ENCODE measurements around the gene EFNA2. TPM values are rescaled to one million over a fixed set of nuclear protein-coding genes. Genes with fewer than 3 reads are reported as not detected.
"Not testable (repeated sequence)": the region's sequence is repeated elsewhere in the genome, so short reads cannot be mapped to it uniquely, and the experiment has no call there.

Gene EFNA2
- polyA plus RNA-seq, 1 experiment = not detected

DNA sequence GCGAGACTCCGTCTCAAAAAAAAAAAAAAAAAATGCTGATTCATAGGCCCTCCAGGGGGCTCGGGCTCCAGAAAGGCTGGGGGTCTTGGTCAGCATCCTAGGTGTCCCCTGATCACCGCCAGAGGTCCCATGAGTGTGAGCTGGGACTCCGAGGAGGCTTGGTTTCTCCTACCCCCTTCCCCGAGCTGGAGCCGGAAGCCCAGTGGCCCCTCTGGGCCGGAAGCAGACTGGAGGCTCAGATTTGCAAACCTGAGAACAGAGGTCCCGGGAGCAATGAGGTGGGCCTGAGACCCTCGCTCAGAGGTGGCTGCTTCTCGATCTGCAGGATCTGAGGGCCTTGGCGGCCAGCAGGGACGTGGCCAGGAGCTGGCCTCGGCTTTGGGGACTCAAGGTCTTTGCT lies 41.5 kb downstream of the EFNA2 start:
- TF ChIP-seq, protein P1, sequence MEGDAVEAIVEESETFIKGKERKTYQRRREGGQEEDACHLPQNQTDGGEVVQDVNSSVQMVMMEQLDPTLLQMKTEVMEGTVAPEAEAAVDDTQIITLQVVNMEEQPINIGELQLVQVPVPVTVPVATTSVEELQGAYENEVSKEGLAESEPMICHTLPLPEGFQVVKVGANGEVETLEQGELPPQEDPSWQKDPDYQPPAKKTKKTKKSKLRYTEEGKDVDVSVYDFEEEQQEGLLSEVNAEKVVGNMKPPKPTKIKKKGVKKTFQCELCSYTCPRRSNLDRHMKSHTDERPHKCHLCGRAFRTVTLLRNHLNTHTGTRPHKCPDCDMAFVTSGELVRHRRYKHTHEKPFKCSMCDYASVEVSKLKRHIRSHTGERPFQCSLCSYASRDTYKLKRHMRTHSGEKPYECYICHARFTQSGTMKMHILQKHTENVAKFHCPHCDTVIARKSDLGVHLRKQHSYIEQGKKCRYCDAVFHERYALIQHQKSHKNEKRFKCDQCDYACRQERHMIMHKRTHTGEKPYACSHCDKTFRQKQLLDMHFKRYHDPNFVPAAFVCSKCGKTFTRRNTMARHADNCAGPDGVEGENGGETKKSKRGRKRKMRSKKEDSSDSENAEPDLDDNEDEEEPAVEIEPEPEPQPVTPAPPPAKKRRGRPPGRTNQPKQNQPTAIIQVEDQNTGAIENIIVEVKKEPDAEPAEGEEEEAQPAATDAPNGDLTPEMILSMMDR (IDR thresholded peaks at IDR 0.05; ENCODE audit: low read depth, low read length) = no peak
- no peak for DNase-seq (ENCODE audit: low read depth, low spot score)
- CTCF ChIA-PET = interaction anchor here (0.7 kb wide), 1 partner anchor 33 kb away, joined by 6 read pairs; no protein-coding TSS in a partner anchor
- no peaks in the 10 kb centered on the region; the same call in 1 of the 2 replicates for H3K9me3 ChIP-seq (ENCODE audit: control insufficient read depth, insufficient read depth, low read length)
- POLR2A ChIA-PET = interaction anchor here (0.6 kb wide), 2 partner anchors 117 to 912 kb away, joined by 5 read pairs; no protein-coding TSS in a partner anchor
- no peak overlapping the region for H3K4me3 ChIP-seq (ENCODE audit: low read depth, low read length)
- H3K27me3 ChIP-seq (ENCODE audit: control insufficient read depth, insufficient read depth, low read length) = peaks cover 3% of the 10 kb centered on the region
- no peak overlapping the region for H3K27ac ChIP-seq (ENCODE audit: low read depth, low read length)

DNA sequence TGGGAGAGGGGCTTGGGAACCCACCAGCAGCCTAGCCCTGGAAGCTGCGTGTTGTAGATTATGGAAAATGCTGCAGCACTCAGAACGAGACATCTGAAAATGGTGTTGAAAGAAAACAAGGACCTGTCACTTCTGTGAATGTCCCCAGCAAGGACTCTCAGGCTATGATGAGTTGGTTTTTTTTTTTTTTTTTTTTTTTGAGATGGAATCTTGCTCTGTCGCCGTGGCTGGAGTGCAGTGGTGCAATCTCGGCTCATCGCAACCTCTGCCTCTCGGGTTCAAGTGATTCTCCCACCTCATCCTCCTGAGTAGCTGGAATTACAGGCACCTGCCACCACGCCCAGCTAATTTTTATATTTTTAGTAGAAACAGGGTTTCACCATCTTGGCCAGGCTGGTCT lies 46.5 kb downstream of the EFNA2 start:
- H3K27me3 ChIP-seq (ENCODE audit: control insufficient read depth, insufficient read depth, low read length); H3K9me3 ChIP-seq (ENCODE audit: control insufficient read depth, insufficient read depth, low read length); H3K27ac ChIP-seq (ENCODE audit: low read depth, low read length); H3K4me3 ChIP-seq (ENCODE audit: low read depth, low read length); DNase-seq (ENCODE audit: low read depth, low spot score); CTCF ChIA-PET; POLR2A ChIA-PET: not testable (repeated sequence)

DNA sequence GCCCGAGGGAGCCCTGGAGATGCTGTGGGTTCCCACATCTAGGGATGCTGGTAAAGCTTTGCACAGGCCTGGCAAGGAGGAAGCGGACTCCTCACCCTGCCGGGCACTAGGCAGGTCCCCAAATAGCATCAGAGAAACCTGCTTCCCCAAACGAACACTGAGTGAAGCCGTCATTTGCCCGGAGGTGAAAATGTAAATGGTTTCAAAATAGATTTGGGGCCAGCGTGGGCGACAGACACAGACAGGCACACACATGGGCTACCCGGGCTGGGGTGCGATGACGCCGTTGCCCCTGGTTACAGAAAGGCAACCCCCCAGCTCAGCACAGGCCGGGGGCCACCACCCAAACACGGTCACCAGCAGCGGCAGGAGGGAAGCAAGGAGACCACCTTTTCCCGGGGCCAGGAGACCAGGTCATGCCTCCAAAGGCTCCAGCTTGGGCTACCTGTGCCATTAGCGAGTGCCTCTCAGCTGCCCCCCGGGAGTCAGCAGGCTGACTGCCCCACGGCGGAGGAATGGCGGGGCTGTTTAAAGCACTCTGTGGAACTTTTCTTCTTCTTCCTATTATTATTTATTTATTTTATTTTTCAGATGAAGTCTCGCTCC lies 50.5 kb downstream of the EFNA2 start:
- ChIA-PET POLR2A (no interaction called here), CTCF (no interaction called here)
- no peaks in the 10 kb centered on the region; the same call in 1 of the 2 replicates for H3K9me3 ChIP-seq (ENCODE audit: control insufficient read depth, insufficient read depth, low read length)
- H3K27me3 ChIP-seq (ENCODE audit: control insufficient read depth, insufficient read depth, low read length) = peaks cover 5% of the 10 kb centered on the region
- H3K4me3 ChIP-seq (ENCODE audit: low read depth, low read length) = no peak overlapping the region
- TF ChIP-seq, protein P1 (IDR thresholded peaks at IDR 0.05; ENCODE audit: low read depth, low read length) = no peak
- no peak for DNase-seq (ENCODE audit: low read depth, low spot score)
- H3K27ac ChIP-seq (ENCODE audit: low read depth, low read length) = no peak overlapping the region

DNA sequence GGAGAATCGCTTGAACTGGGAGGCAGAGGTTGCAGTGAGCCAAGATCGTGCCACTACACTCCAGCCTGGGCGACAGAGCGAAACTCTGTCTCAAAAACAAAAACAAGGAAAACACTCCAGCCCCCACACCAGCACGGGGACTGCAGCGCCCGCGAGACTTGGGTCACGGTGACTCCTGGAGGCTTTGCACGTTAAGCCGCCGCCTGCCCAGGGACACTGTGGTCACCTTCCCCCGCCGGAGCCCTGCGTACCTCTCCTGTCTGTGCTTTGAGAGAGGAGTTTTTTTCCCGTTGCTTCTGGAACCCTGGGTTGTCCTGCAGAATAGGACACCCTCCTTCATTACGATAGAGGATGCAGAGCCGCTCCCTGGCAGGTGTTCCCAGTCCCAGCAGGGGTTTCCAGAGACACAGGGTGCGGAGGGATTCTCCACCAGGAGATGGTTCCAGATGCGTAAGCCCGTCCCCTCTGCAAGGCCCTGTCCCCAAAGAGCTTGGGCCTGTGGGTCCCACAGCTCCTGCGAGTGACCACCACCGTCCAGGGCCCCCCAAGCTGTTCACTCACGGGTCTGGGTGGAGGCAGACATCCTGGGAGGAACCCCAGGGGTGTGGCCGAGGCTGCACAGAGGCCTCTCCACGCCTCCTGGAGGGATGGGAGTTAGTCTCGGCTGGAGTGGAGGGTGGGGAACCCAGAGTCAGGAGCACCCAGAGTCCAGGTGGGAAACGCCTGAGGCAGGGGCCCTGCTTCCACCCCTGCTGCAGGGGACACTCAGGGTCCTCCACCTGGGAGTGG lies 55.2 kb downstream of the EFNA2 start:
- ChIA-PET POLR2A (no interaction called here), CTCF (no interaction called here)
- Histone ChIP-seq H3K9me3 (ENCODE audit: control insufficient read depth, insufficient read depth, low read length) (no peaks in the 10 kb centered on the region; the same call in 1 of the 2 replicates), H3K27ac (ENCODE audit: low read depth, low read length) (no peak overlapping the region), H3K27me3 (ENCODE audit: control insufficient read depth, insufficient read depth, low read length) (peaks cover 2% of the 10 kb centered on the region), H3K4me3 (ENCODE audit: low read depth, low read length) (no peak overlapping the region)
- TF ChIP-seq, protein P1 (IDR thresholded peaks at IDR 0.05; ENCODE audit: low read depth, low read length) = no peak
- DNase-seq (ENCODE audit: low read depth, low spot score) = no peak

DNA sequence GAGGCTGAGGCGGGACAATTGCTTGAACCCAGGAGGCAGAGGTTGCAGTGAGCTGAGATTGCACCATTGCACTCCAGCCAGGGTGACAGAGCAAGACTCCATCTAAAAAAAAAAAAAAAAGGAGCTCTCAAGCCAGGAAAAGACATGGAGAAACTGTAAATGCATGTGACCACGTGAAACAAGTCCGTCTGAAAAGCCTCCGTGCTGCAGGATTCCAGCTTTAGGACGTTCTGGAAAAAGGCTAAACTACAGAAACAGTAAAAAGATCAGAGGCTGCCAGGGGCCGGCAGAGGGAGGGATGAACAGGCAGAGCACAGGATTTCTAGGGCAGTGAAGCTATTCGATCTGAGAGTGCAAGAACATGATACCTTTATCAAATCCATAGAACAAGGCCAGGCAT lies 57.4 kb downstream of the EFNA2 start:
- DNase-seq (ENCODE audit: low read depth, low spot score) = no peak
- Histone ChIP-seq H3K9me3 (ENCODE audit: control insufficient read depth, insufficient read depth, low read length) (no peaks in the 10 kb centered on the region), H3K27me3 (ENCODE audit: control insufficient read depth, insufficient read depth, low read length) (peaks cover 2% of the 10 kb centered on the region), H3K4me3 (ENCODE audit: low read depth, low read length) (no peak overlapping the region), H3K27ac (ENCODE audit: low read depth, low read length) (no peak overlapping the region)
- POLR2A ChIA-PET = interaction anchor here (0.6 kb wide), 1 partner anchor 39 kb away, joined by 3 read pairs; no protein-coding TSS in a partner anchor
- TF ChIP-seq, protein P1 (IDR thresholded peaks at IDR 0.05; ENCODE audit: low read depth, low read length) = no peak
- CTCF ChIA-PET = interaction anchor here (1.6 kb wide), 1 partner anchor 26 kb away, joined by 8 read pairs; no protein-coding TSS in a partner anchor
